SK-N-SH (cell line): ENCODE data around the gene DICER1. TPM values are rescaled to one million over a fixed set of nuclear protein-coding genes. Genes with fewer than 3 reads are reported as not detected.
"Not testable (repeated sequence)": the region's sequence is repeated elsewhere in the genome, so short reads cannot be mapped to it uniquely, and the experiment has no call there.

Source experiments
- CTCF ChIA-PET: fragments of 300-600, 350-600 bp; formaldehyde crosslinking; extraction: SDS; loops from one replicate; lab custom pipeline; 2021; lab: Yijun Ruan, JAX
- POLR2A ChIA-PET: fragments of 350-600 bp; sonication (Branson Sonifier 250); formaldehyde crosslinking; extraction: SDS; loops from one replicate; lab custom pipeline; 2020; ENCODE audit warnings: antibody characterized with exemption, inconsistent platforms; lab: Yijun Ruan, JAX
- DNase-seq: peaks from one replicate; pipeline ENCODE4 v3.0.0; 2012
- H2AFZ ChIP-seq: fragments of 200-600 bp; sonication (generic); 2 replicates; pipeline ENCODE4 v1.8.1; 2016; ENCODE audit warnings: antibody characterized with exemption, mild to moderate bottlenecking, low read depth
- H3F3A ChIP-seq: fragments of 200-600 bp; sonication (generic); replicated peaks from 2 replicates; pipeline ENCODE3; 2016; ENCODE audit warnings: antibody characterized with exemption, mild to moderate bottlenecking; ENCODE audit not compliant: insufficient read depth
- H3K27ac ChIP-seq, 2 experiments: fragments of 200-500 bp in 1 of 2; fragments of 200-600 bp in 1 of 2; sonication (Bioruptor generic) in 1 of 2; sonication (generic), shearing (Covaris generic) in 1 of 2; 2 replicates each; pipeline versions ENCODE4 v1.5.1 to v1.6.1; 2014 to 2016; ENCODE audit warnings: low read depth in 2 of 2, inconsistent platforms in 1 of 2, low read length in 1 of 2, mild to moderate bottlenecking in 1 of 2, mixed read lengths in 1 of 2
- H3K27me3 ChIP-seq: fragments of 200-600 bp; sonication (generic), shearing (Covaris generic); 2 replicates; pipeline ENCODE4 v1.6.1; 2016; ENCODE audit warnings: mixed run types; ENCODE audit not compliant: insufficient read depth
- H3K36me3 ChIP-seq, 2 experiments: fragments of 200-500 bp in 1 of 2; fragments of 200-600 bp in 1 of 2; sonication (Bioruptor generic) in 1 of 2; sonication (generic) in 1 of 2; replicated peaks in 1 of 2; 2 replicates each; pipeline versions ENCODE3 to v1.5.1; 2014 to 2016; ENCODE audit warnings: low read length in 1 of 2, mild to moderate bottlenecking in 1 of 2; ENCODE audit not compliant: insufficient read depth in 2 of 2, control insufficient read depth in 1 of 2
- H3K4me1 ChIP-seq, 2 experiments: fragments of 200-500 bp in 1 of 2; fragments of 200-600 bp in 1 of 2; sonication (Bioruptor generic) in 1 of 2; sonication (generic), shearing (Covaris generic) in 1 of 2; 2 replicates each; pipeline versions ENCODE4 v1.5.1 to v1.6.1; 2014 to 2016; ENCODE audit warnings: low read depth in 1 of 2, low read length in 1 of 2, mixed run types in 1 of 2; ENCODE audit not compliant: insufficient read depth in 2 of 2, control insufficient read depth in 1 of 2
- H3K4me2 ChIP-seq: fragments of 200-600 bp; sonication (generic), shearing (Covaris generic); 2 replicates; pipeline ENCODE4 v1.6.1; 2017; ENCODE audit warnings: mixed run types
- H3K4me3 ChIP-seq, 2 experiments: fragments of 200-500 bp in 1 of 2; fragments of 200-600 bp in 1 of 2; sonication (Bioruptor generic) in 1 of 2; sonication (generic), shearing (Covaris generic) in 1 of 2; 2 replicates each; pipeline versions ENCODE4 v1.5.1 to v1.8.1; 2014 to 2016; ENCODE audit warnings: low read depth in 2 of 2, inconsistent platforms in 1 of 2, low read length in 1 of 2, mild to moderate bottlenecking in 1 of 2, mixed read lengths in 1 of 2, moderate library complexity in 1 of 2
- H3K79me2 ChIP-seq: fragments of 200-600 bp; sonication (generic); 2 replicates; pipeline ENCODE4 v1.8.1; 2017; ENCODE audit warnings: mild to moderate bottlenecking; ENCODE audit not compliant: insufficient read depth
- H3K9ac ChIP-seq: fragments of 200-600 bp; sonication (generic); 2 replicates; pipeline ENCODE4 v1.6.1; 2017; ENCODE audit warnings: mixed run types
- H3K9me2 ChIP-seq: fragments of 200-600 bp; sonication (generic); 2 replicates; pipeline ENCODE4 v1.6.1; 2017; ENCODE audit warnings: mixed run types
- H3K9me3 ChIP-seq: fragments of 200-600 bp; sonication (generic); 2 replicates; pipeline ENCODE4 v1.6.1; 2017; ENCODE audit warnings: mixed run types, mild to moderate bottlenecking, moderate library complexity
- H4K20me1 ChIP-seq: fragments of 200-600 bp; sonication (generic); 2 replicates; pipeline ENCODE4 v1.6.1; 2017; ENCODE audit warnings: mild to moderate bottlenecking, mixed run types; ENCODE audit not compliant: insufficient read depth
- EZH2phosphoT487 ChIP-seq: fragments of 200-600 bp; sonication (generic); IDR thresholded peaks from 2 replicates; pipeline ENCODE4 v1.6.1; 2017; ENCODE audit warnings: low read depth, mixed run types, mild to moderate bottlenecking, antibody characterized with exemption, moderate library complexity, borderline replicate concordance
- FOSL2 ChIP-seq: IDR thresholded peaks from 2 replicates; pipeline ENCODE4 v1.4.0; 2012; ENCODE audit warnings: low read depth, mild to moderate bottlenecking, moderate library complexity, borderline replicate concordance
- FOXJ3 ChIP-seq: sonication (generic); formaldehyde crosslinking; IDR thresholded peaks from 2 replicates; pipeline ENCODE4 v1.5.1; 2020; ENCODE audit warnings: mild to moderate bottlenecking, missing genetic modification reagents
- GABPA ChIP-seq: IDR thresholded peaks from 2 replicates; pipeline ENCODE4 v1.4.0; 2012; ENCODE audit warnings: low read depth, mild to moderate bottlenecking
- GATA2 ChIP-seq: sonication (generic); formaldehyde crosslinking; IDR thresholded peaks from 2 replicates; pipeline ENCODE4 v1.5.0; 2020; ENCODE audit warnings: mild to moderate bottlenecking, missing genetic modification reagents
- JUND ChIP-seq: IDR thresholded peaks from 2 replicates; pipeline ENCODE4 v1.4.0; 2012
- MEF2A ChIP-seq: IDR thresholded peaks from 2 replicates; pipeline ENCODE4 v1.4.0; 2012; ENCODE audit warnings: low read depth, borderline replicate concordance
- MXI1 ChIP-seq: IDR thresholded peaks from 2 replicates; pipeline ENCODE4 v1.6.1; 2012; ENCODE audit warnings: mild to moderate bottlenecking, low read depth, low read length, improper control_type of control experiment
- NFIC ChIP-seq: IDR thresholded peaks from 2 replicates; pipeline ENCODE4 v1.4.0; 2012; ENCODE audit warnings: borderline replicate concordance
- NRF1 ChIP-seq: IDR thresholded peaks from 2 replicates; pipeline ENCODE4 v1.6.1; 2012; ENCODE audit warnings: low read depth, mild to moderate bottlenecking, low read length
- POLR2AphosphoS5 ChIP-seq: IDR thresholded peaks from 2 replicates; pipeline ENCODE4 v1.6.1; 2012; ENCODE audit warnings: low read depth, low read length
- RCOR1 ChIP-seq: fragments of 150-350 bp; IDR thresholded peaks from 2 replicates; pipeline ENCODE4 v1.6.1; 2017; ENCODE audit warnings: antibody characterized with exemption, low read length
- RFX5 ChIP-seq: IDR thresholded peaks from 2 replicates; pipeline ENCODE4 v1.6.1; 2012; ENCODE audit warnings: mild to moderate bottlenecking, improper control_type of control experiment, low read length
- RXRA ChIP-seq: IDR thresholded peaks from 2 replicates; pipeline ENCODE4 v1.4.0; 2012; ENCODE audit warnings: low read depth, mild to moderate bottlenecking, borderline replicate concordance
- SIN3A ChIP-seq: IDR thresholded peaks from 2 replicates; pipeline ENCODE4 v1.6.1; 2012; ENCODE audit warnings: low read depth, mild to moderate bottlenecking, low read length, moderate library complexity, borderline replicate concordance
- SMC3 ChIP-seq: IDR thresholded peaks from 2 replicates; pipeline ENCODE4 v1.6.1; 2012; ENCODE audit warnings: low read depth, low read length, improper control_type of control experiment
- TCF12 ChIP-seq: IDR thresholded peaks from 2 replicates; pipeline ENCODE4 v1.4.0; 2012
- TEAD4 ChIP-seq: IDR thresholded peaks from 2 replicates; pipeline ENCODE4 v1.4.0; 2012; ENCODE audit warnings: mild to moderate bottlenecking, borderline replicate concordance; ENCODE audit not compliant: insufficient read depth
- YY1 ChIP-seq: IDR thresholded peaks from 2 replicates; pipeline ENCODE4 v1.4.0; 2012; ENCODE audit warnings: low read depth, mild to moderate bottlenecking
- WGBS: methylation state at CpG from one replicate; pipeline ENCODE4 v1.1.6; 2017; ENCODE audit warnings: low lambda C conversion rate; 5-methylcytosine and 5-hydroxymethylcytosine counted together
- polyA plus RNA-seq, 3 experiments: library from polyadenylated mRNA; depleted of rRNA; stranded (reverse); fragments of >200 nt; gene quantifications; 2 replicates each; pipeline ENCODE4 v1.2.3, GENCODE V29; 2012
- TF ChIP-seq, protein P1 (sequence below): fragments of 150-350 bp; IDR thresholded peaks from 2 replicates; pipeline ENCODE4 v1.6.1; 2016; ENCODE audit warnings: mild to moderate bottlenecking, low read depth, low read length
- TF ChIP-seq, protein P2 (sequence below): IDR thresholded peaks from 2 replicates; pipeline ENCODE4 v1.4.0; 2012; ENCODE audit warnings: low read depth, borderline replicate concordance
- TF ChIP-seq, protein P3 (sequence below): IDR thresholded peaks from 2 replicates; pipeline ENCODE4 v1.4.0; 2012; ENCODE audit warnings: low read depth, borderline replicate concordance

Gene DICER1
- polyA plus RNA-seq, 1 of the 3 experiments (the other 2 are of a cell fraction) = 4.7 TPM

DNA sequence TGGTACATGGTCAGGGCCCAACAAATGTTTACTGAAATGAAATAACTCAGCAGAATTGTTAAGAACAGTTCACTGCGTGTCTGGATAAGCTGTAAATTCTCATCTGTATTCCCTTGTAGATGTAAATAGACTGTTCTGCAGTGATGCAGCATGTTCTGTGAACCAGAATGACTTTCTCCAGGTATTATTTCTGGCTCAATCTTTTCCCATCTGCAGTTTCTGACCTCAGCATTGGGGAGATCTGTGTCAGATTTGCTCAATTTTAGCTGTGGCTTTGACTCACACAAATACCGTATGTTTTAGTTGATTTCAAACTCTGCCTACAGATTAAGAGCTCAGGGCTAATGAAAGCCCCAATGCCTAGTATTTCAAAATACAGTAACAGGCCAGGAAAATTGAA is 49.2 kb upstream of the DICER1 start:
- no peak overlapping the region for H3K27ac ChIP-seq
- CTCF ChIA-PET = interaction anchor here (0.6 to 1.2 kb wide), 3 partner anchors 11 to 43 kb away, joined by 3 read pairs; no protein-coding TSS in a partner anchor
- H3K27me3 ChIP-seq = no peaks in the 10 kb centered on the region
- no peak overlapping the region for H3K9ac ChIP-seq
- 87% methylated on average over 2 of the region's 2 CpGs for WGBS
- H3K4me1 ChIP-seq = no peaks in the 10 kb centered on the region
- no peak overlapping the region for H3K4me3 ChIP-seq
- H3K9me3 ChIP-seq = no peaks in the 10 kb centered on the region
- no peaks in the 10 kb centered on the region for H3K79me2 ChIP-seq
- no peaks in the 10 kb centered on the region for H3F3A ChIP-seq
- 0 out of 2 replicates have a peak overlapping the region, but pooled peaks have one; percentile 2 for H2AFZ ChIP-seq
- DNase-seq = no peak
- POLR2A ChIA-PET = no interaction called here
- H4K20me1 ChIP-seq = no peaks in the 10 kb centered on the region
- TF ChIP-seq SIN3A (no peak), SMC3 (no peak), GATA2 (no peak), TCF12 (no peak), POLR2AphosphoS5 (no peak), FOSL2 (no peak), RCOR1 (no peak), RFX5 (no peak)
- TF ChIP-seq, protein P1, sequence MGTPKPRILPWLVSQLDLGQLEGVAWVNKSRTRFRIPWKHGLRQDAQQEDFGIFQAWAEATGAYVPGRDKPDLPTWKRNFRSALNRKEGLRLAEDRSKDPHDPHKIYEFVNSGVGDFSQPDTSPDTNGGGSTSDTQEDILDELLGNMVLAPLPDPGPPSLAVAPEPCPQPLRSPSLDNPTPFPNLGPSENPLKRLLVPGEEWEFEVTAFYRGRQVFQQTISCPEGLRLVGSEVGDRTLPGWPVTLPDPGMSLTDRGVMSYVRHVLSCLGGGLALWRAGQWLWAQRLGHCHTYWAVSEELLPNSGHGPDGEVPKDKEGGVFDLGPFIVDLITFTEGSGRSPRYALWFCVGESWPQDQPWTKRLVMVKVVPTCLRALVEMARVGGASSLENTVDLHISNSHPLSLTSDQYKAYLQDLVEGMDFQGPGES = no peak
- no peaks in the 10 kb centered on the region for H3K9me2 ChIP-seq
- H3K36me3 ChIP-seq = no peaks in the 10 kb centered on the region
- no peak overlapping the region for H3K4me2 ChIP-seq

DNA sequence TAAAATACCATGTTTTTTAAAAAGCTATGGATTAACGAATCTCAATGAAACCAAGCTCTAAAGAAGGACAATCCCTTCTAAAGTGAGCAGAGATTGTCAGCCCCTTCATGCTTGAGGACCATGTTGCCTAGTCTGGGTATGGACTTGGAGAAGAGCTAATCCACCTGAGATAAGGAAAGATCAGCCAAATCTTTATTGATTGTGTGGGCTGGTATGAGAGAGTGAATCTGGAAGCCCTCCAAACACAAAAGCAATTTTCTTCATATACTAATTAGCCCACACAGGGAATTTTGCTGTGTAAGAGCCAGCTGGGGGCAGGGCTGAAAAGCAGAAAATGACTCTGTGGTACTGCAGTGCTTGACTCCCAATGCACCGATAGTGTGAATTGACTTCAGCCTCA is 47.4 kb upstream of the DICER1 start:
- no peak for TF ChIP-seq FOSL2
- TF ChIP-seq MEF2A = no peak
- no peak for TF ChIP-seq EZH2phosphoT487
- TF ChIP-seq, protein P2, sequence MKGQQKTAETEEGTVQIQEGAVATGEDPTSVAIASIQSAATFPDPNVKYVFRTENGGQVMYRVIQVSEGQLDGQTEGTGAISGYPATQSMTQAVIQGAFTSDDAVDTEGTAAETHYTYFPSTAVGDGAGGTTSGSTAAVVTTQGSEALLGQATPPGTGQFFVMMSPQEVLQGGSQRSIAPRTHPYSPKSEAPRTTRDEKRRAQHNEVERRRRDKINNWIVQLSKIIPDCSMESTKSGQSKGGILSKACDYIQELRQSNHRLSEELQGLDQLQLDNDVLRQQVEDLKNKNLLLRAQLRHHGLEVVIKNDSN = no peak
- TF ChIP-seq RXRA = no peak
- no peak for TF ChIP-seq FOXJ3
- TF ChIP-seq RCOR1 = no peak
- TF ChIP-seq TCF12 = no peak
- TF ChIP-seq GATA2 = no peak
- TF ChIP-seq MXI1 = no peak
- no peak for TF ChIP-seq POLR2AphosphoS5
- no peak for TF ChIP-seq NRF1
- TF ChIP-seq RFX5 = no peak
- TF ChIP-seq GABPA = no peak
- TF ChIP-seq JUND = no peak
- no peak for TF ChIP-seq TEAD4
- TF ChIP-seq, protein P3, sequence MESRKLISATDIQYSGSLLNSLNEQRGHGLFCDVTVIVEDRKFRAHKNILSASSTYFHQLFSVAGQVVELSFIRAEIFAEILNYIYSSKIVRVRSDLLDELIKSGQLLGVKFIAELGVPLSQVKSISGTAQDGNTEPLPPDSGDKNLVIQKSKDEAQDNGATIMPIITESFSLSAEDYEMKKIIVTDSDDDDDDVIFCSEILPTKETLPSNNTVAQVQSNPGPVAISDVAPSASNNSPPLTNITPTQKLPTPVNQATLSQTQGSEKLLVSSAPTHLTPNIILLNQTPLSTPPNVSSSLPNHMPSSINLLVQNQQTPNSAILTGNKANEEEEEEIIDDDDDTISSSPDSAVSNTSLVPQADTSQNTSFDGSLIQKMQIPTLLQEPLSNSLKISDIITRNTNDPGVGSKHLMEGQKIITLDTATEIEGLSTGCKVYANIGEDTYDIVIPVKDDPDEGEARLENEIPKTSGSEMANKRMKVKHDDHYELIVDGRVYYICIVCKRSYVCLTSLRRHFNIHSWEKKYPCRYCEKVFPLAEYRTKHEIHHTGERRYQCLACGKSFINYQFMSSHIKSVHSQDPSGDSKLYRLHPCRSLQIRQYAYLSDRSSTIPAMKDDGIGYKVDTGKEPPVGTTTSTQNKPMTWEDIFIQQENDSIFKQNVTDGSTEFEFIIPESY = no peak
- TF ChIP-seq NFIC = no peak
- no peak for TF ChIP-seq YY1
- TF ChIP-seq, all 33 proteins: peak for 0
- H3K79me2 ChIP-seq = no peaks in the 10 kb centered on the region
- no peak overlapping the region for H2AFZ ChIP-seq
- DNase-seq = no peak
- H3K36me3 ChIP-seq = no peaks in the 10 kb centered on the region
- H3K4me1 ChIP-seq = no peaks in the 10 kb centered on the region
- H3F3A ChIP-seq = no peaks in the 10 kb centered on the region
- no peak overlapping the region for H3K4me2 ChIP-seq
- no peaks in the 10 kb centered on the region for H3K27me3 ChIP-seq
- H3K9me2 ChIP-seq = no peaks in the 10 kb centered on the region
- H3K9ac ChIP-seq = no peak overlapping the region
- WGBS = 73% methylated on average over 2 of the region's 2 CpGs
- CTCF ChIA-PET = interaction anchor here (1.4 to 2.0 kb wide), 2 partner anchors 30 to 227 kb away, joined by 3 to 9 read pairs; no protein-coding TSS in a partner anchor
- no peaks in the 10 kb centered on the region for H4K20me1 ChIP-seq
- POLR2A ChIA-PET = interaction anchor here (0.7 kb wide), 1 partner anchor 322 kb away, joined by 3 read pairs; no protein-coding TSS in a partner anchor
- H3K4me3 ChIP-seq = no peak overlapping the region
- H3K27ac ChIP-seq = no peak overlapping the region
- H3K9me3 ChIP-seq = no peaks in the 10 kb centered on the region

DNA sequence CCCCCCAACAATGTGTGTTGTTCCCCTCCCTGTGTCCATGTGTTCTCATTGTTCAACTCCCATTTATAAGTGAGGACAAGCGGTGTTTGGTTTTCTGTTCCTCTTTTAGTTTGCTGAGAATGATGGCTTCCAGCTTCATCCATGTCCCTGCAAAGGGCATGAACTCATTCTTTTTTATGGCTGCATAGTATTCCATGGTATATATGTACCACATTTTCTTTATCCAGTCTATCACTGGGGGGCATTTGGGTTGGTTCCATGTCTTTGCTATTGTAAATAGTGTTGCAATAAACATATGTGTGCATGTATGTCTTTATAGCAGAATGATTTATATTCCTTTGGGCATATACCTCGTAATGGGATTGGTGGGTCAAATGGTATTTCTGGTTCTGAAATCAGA is 44.4 kb upstream of the DICER1 start:
- H3K4me3 ChIP-seq, H3K36me3 ChIP-seq, DNase-seq, H3F3A ChIP-seq, H3K9me2 ChIP-seq, H3K9me3 ChIP-seq, H4K20me1 ChIP-seq, H3K27ac ChIP-seq, H3K4me2 ChIP-seq, H3K4me1 ChIP-seq, H3K27me3 ChIP-seq, H3K79me2 ChIP-seq, CTCF ChIA-PET, POLR2A ChIA-PET, H3K9ac ChIP-seq, H2AFZ ChIP-seq: not testable (repeated sequence)
- 91% methylated on average over 2 of the region's 2 CpGs for WGBS
